K562 (cell line): ENCODE results near the gene ZC3H18. TPM values are rescaled to one million over a fixed set of nuclear protein-coding genes. Genes with fewer than 3 reads are reported as not detected.

Source experiments
- BHLHE40 ChIP-seq: IDR thresholded peaks from 2 replicates; pipeline ENCODE4 v1.6.1; 2011; ENCODE audit warnings: low read length, improper control_type of control experiment
- CEBPZ ChIP-seq: fragments of 150-350 bp; IDR thresholded peaks from 2 replicates; pipeline ENCODE4 v1.6.1; 2014; ENCODE audit warnings: low read depth, mild to moderate bottlenecking, low read length, borderline replicate concordance
- CGGBP1 ChIP-seq: fragments of 250-450 bp; sonication (Bioruptor Pico); IDR thresholded peaks from 2 replicates; pipeline ENCODE4 v1.9.0; 2021; ENCODE audit warnings: mild to moderate bottlenecking
- CREB3L1 ChIP-seq: fragments of 450-650 bp; IDR thresholded peaks from 2 replicates; pipeline ENCODE4 v1.6.1; 2014; ENCODE audit warnings: low read depth, mild to moderate bottlenecking, moderate library complexity, borderline replicate concordance
- CTBP1 ChIP-seq: fragments of 450-650 bp; IDR thresholded peaks from 2 replicates; pipeline ENCODE4 v1.6.1; 2016; ENCODE audit warnings: borderline replicate concordance
- ELK3 ChIP-seq: fragments of 450-650 bp; formaldehyde crosslinking; IDR thresholded peaks from 2 replicates; pipeline ENCODE4 v1.4.0; 2020; ENCODE audit warnings: mild to moderate bottlenecking
- FOXA1 ChIP-seq: fragments of 450-650 bp; IDR thresholded peaks from 2 replicates; pipeline ENCODE4 v1.6.1; 2016; ENCODE audit warnings: mild to moderate bottlenecking, borderline replicate concordance
- GTF2E2 ChIP-seq: fragments of 200-800 bp; sonication (Bioruptor generic); IDR thresholded peaks from 2 replicates; pipeline ENCODE4 v1.6.1; 2016; ENCODE audit warnings: missing genetic modification characterization, missing compliant biosample characterization
- HSF4 ChIP-seq: fragments of 250-450 bp; sonication (Bioruptor Pico); IDR thresholded peaks from 2 replicates; pipeline ENCODE4 v2.1.2; 2022; ENCODE audit warnings: mild to moderate bottlenecking, moderate library complexity, borderline replicate concordance
- NR2F6 ChIP-seq: fragments of 450-650 bp; formaldehyde crosslinking; IDR thresholded peaks from 2 replicates; pipeline ENCODE4 v1.4.0; 2020; ENCODE audit warnings: mild to moderate bottlenecking
- RHOXF2B ChIP-seq: fragments of 250-450 bp; sonication (Bioruptor Pico); conservative IDR thresholded peaks from 2 replicates; pipeline ENCODE4 v1.5.1; 2021
- SMAD1 ChIP-seq: fragments of 150-350 bp; IDR thresholded peaks from 2 replicates; pipeline ENCODE4 v1.6.1; 2014; ENCODE audit warnings: low read length, low read depth; ENCODE audit not compliant: partially characterized antibody
- SREBF1 ChIP-seq: fragments of 150-350 bp; IDR thresholded peaks from 2 replicates; pipeline ENCODE4 v1.6.1; 2014; ENCODE audit warnings: antibody characterized with exemption, low read depth, low read length, borderline replicate concordance
- STAT5A ChIP-seq: IDR thresholded peaks from 2 replicates; pipeline ENCODE4 v1.6.1; 2012; ENCODE audit warnings: low read length, inconsistent platforms, borderline replicate concordance
- TOE1 ChIP-seq, 2 experiments: fragments of 450-650 bp in 1 of 2; sonication (generic) in 1 of 2; formaldehyde crosslinking in 1 of 2; IDR thresholded peaks; 2 replicates each; pipeline versions ENCODE4 v1.7.1 to v1.8.0; 2016 to 2022; ENCODE audit warnings: borderline replicate concordance in 2 of 2, mild to moderate bottlenecking in 2 of 2, antibody characterized with exemption in 1 of 2, inconsistent platforms in 1 of 2, low read depth in 1 of 2, missing genetic modification reagents in 1 of 2, moderate library complexity in 1 of 2
- U2AF1 ChIP-seq: fragments of 200-400 bp; formaldehyde crosslinking; optimal IDR thresholded peaks from 2 replicates; pipeline ENCODE3; 2017; ENCODE audit warnings: mild to moderate bottlenecking, low read depth, low read length, moderate library complexity
- ZNF165 ChIP-seq: fragments of 250-450 bp; sonication (Bioruptor Pico); IDR thresholded peaks from 2 replicates; pipeline ENCODE4 v1.4.0; 2020; ENCODE audit warnings: borderline replicate concordance
- ZNF280A ChIP-seq: fragments of 450-650 bp; IDR thresholded peaks from 2 replicates; pipeline ENCODE4 v1.6.1; 2018; ENCODE audit warnings: mild to moderate bottlenecking, low read depth; ENCODE audit not compliant: partially characterized antibody
- polyA plus RNA-seq, 8 experiments: library from polyadenylated mRNA; depleted of rRNA in 4 of 8; stranded (reverse) in 5 of 8; unstranded in 3 of 8; fragments of >200 nt; fragmentation: Nextera tagmentation in 2 of 8; fragmentation: Illumina TruSeq in 1 of 8; extraction: Ambion mirVana in 2 of 8; extraction: Trizol in 1 of 8; gene quantifications; 2 replicates each; pipeline versions ENCODE4 v1.2.1 to v1.2.3, GENCODE V29; 2011 to 2014; ENCODE audit warnings: inconsistent platforms in 1 of 8, missing spikeins in 1 of 8
- total RNA-seq, 7 experiments: library from RNA; depleted of rRNA in 6 of 7; stranded (reverse); fragments of >200 nt in 6 of 7; fragmentation: Illumina TruSeq in 2 of 7; extraction: Trizol in 2 of 7; gene quantifications; 2 replicates each; pipeline versions ENCODE4 v1.2.1 to v1.2.3, GENCODE V29; 2011 to 2021; ENCODE audit warnings: low replicate concordance in 1 of 7

The ZC3H18 gene
- total and polyA plus RNA-seq, 9 of the 15 experiments (the other 6 are each of a cell fraction or from before 2014, with no cell fraction given) = 1.7 to 88.7 (median 26.9) TPM

- TF ChIP-seq CEBPZ = no peak
- TF ChIP-seq ELK3 = no peak
- no peak for TF ChIP-seq SREBF1
- no peak for TF ChIP-seq ZNF165 (CRISPR knock-in tag)
- TF ChIP-seq ZNF280A = no peak
- TF ChIP-seq STAT5A = no peak
- TF ChIP-seq CREB3L1 = peak; percentile 65; the same call in 1 of the 2 replicates
- no peak for TF ChIP-seq FOXA1
- TF ChIP-seq HSF4 (CRISPR knock-in tag) = no peak
- TF ChIP-seq NR2F6 (CRISPR knock-in tag) = no peak
- peak; percentile 27; the same call in 1 of the 2 replicates for TF ChIP-seq TOE1 (IDR thresholded peaks at IDR 0.05; ENCODE audit: borderline replicate concordance)
- no peak for TF ChIP-seq TOE1 (CRISPR knock-in tag; IDR thresholded peaks at IDR 0.05; ENCODE audit: borderline replicate concordance, low read depth)
- TF ChIP-seq CGGBP1 (CRISPR knock-in tag) = no peak
- TF ChIP-seq SMAD1 = no peak
- no peak for TF ChIP-seq RHOXF2B
- TF ChIP-seq CTBP1 = peak; percentile 38; the same call in 1 of the 2 replicates
- no peak for TF ChIP-seq GTF2E2 (tag)
- no peak for TF ChIP-seq BHLHE40
- no peak for TF ChIP-seq U2AF1
Measured at GRCh38 chr16:88651276-88651988, 81.2 kb downstream of the ZC3H18 start (continued).
